HCT116 (cell line): ENCODE results near the gene ELOF1.

Experiments used
- ATF3 ChIP-seq: IDR thresholded peaks from 2 replicates; pipeline ENCODE4 v1.6.1; 2012
- CEBPB ChIP-seq: IDR thresholded peaks from 2 replicates; pipeline ENCODE4 v1.6.1; 2012; ENCODE audit warnings: low read depth
- CTCF ChIP-seq, 3 experiments: fragments of 200-600 bp in 1 of 3; sonication (generic) in 1 of 3; IDR thresholded peaks in 2 of 3; conservative IDR thresholded peaks in 1 of 3; 2 replicates each; pipeline ENCODE4 v1.5.1; 2012 to 2017; ENCODE audit warnings: low read depth in 2 of 3, low read length in 2 of 3, antibody characterized with exemption in 1 of 3, borderline replicate concordance in 1 of 3, control low read depth in 1 of 3, mild to moderate bottlenecking in 1 of 3, mixed read lengths in 1 of 3, mixed run types in 1 of 3, moderate library complexity in 1 of 3; ENCODE audit not compliant: insufficient read depth in 1 of 3
- POLR2AphosphoS5 ChIP-seq: IDR thresholded peaks from 2 replicates; pipeline ENCODE4 v1.6.1; 2011; ENCODE audit warnings: mild to moderate bottlenecking, low read depth, low read length, moderate library complexity
- REST ChIP-seq: IDR thresholded peaks from 2 replicates; pipeline ENCODE4 v1.6.1; 2012; ENCODE audit warnings: low read depth
- ZFX ChIP-seq: fragments of 450-650 bp; IDR thresholded peaks from 2 replicates; pipeline ENCODE4 v1.6.1; 2017

- TF ChIP-seq ATF3 (no peak), REST (no peak), CTCF (IDR thresholded peaks at IDR 0.05 in 2 of 3, conservative IDR thresholded peaks at IDR 0.05 in 1 of 3; ENCODE audit: borderline replicate concordance in 1 of 3, insufficient read depth in 1 of 3, low read depth in 2 of 3, low read length in 2 of 3) (no peak), POLR2AphosphoS5 (no peak), CEBPB (no peak), ZFX (no peak)
Measured at GRCh38 chr19:11570039-11570462, 11.0 kb upstream of the ELOF1 start.
